ENCODE measurements around the gene NALCN. TPM values are rescaled to one million over a fixed set of nuclear protein-coding genes. Genes with fewer than 3 reads are reported as not detected.

The NALCN gene
- total RNA-seq, 4 donors from 2014 or later, result 0.76 to 3.3 (median 1.8) TPM

DNA sequence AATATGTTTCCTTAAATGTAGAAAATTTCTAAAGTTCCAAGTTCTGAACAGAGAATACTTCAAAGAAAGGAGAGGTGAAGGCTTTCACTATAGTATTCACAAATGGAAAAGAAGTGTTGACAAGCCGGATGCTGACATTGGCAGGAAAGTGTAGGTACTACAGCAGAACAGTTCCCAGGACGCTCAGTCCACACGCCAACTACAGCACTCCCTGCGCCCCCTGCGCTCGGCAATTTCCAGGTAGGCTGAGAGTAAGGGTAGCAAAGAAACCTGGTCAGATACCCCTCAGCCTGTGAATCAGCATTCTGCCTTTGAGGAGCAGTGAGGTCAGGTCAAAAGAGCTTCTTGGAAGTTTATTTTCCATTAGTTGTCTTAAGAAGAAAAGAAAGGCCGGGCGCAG lies 115.3 kb downstream of the NALCN start:
- H3K27me3 ChIP-seq, result no peaks in the 10 kb centered on the region
- no peaks in the 10 kb centered on the region for H3K4me1 ChIP-seq
- no peaks in the 10 kb centered on the region for H3K36me3 ChIP-seq
- TF ChIP-seq POLR2AphosphoS5 (IDR thresholded peaks at IDR 0.05) (no peak), EP300 (IDR thresholded peaks at IDR 0.05) (no peak), POLR2A (IDR thresholded peaks at IDR 0.05) (no peak)
- TF ChIP-seq, protein P1, sequence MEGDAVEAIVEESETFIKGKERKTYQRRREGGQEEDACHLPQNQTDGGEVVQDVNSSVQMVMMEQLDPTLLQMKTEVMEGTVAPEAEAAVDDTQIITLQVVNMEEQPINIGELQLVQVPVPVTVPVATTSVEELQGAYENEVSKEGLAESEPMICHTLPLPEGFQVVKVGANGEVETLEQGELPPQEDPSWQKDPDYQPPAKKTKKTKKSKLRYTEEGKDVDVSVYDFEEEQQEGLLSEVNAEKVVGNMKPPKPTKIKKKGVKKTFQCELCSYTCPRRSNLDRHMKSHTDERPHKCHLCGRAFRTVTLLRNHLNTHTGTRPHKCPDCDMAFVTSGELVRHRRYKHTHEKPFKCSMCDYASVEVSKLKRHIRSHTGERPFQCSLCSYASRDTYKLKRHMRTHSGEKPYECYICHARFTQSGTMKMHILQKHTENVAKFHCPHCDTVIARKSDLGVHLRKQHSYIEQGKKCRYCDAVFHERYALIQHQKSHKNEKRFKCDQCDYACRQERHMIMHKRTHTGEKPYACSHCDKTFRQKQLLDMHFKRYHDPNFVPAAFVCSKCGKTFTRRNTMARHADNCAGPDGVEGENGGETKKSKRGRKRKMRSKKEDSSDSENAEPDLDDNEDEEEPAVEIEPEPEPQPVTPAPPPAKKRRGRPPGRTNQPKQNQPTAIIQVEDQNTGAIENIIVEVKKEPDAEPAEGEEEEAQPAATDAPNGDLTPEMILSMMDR (IDR thresholded peaks at IDR 0.05), result no peak
- WGBS, result 94% methylated on average over 8 of the region's 8 CpGs
- H3K4me3 ChIP-seq, result no peak overlapping the region
- H3K27ac ChIP-seq, result no peak overlapping the region
- H3K9me3 ChIP-seq, result no peaks in the 10 kb centered on the region
- DNase-seq (ENCODE audit: low spot score in 2 of 2), result no peak

DNA sequence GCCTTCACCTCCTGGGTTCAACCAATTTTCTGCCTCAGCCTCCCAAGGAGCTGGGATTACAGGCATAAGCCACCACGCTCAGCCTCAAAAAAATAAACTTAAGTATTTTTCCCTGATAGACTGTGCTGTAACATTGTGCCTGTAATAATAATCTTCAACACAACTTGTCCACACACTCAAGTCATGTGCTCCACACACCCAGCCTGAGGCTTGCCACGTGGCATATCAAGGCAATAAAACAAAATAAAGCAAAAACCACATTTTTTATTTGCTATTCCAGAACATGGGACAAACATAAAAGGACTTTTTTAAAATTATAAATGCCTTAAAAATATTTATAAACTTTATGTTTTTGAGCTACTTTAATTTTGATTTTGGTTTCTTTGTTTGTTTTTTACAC lies 115.8 kb downstream of the NALCN start:
- no peaks in the 10 kb centered on the region for H3K4me1 ChIP-seq
- TF ChIP-seq POLR2A (IDR thresholded peaks at IDR 0.05), result no peak
- TF ChIP-seq, protein P1 (IDR thresholded peaks at IDR 0.05), result no peak
- TF ChIP-seq EP300 (IDR thresholded peaks at IDR 0.05), result no peak
- 53% methylated on average over 2 of the region's 2 CpGs for WGBS
- H3K9me3 ChIP-seq, result no peaks in the 10 kb centered on the region
- H3K27ac ChIP-seq, result no peak overlapping the region
- H3K27me3 ChIP-seq, result no peaks in the 10 kb centered on the region
- no peaks in the 10 kb centered on the region for H3K36me3 ChIP-seq
- no peak for DNase-seq (ENCODE audit: low spot score in 2 of 2)
- no peak overlapping the region for H3K4me3 ChIP-seq

DNA sequence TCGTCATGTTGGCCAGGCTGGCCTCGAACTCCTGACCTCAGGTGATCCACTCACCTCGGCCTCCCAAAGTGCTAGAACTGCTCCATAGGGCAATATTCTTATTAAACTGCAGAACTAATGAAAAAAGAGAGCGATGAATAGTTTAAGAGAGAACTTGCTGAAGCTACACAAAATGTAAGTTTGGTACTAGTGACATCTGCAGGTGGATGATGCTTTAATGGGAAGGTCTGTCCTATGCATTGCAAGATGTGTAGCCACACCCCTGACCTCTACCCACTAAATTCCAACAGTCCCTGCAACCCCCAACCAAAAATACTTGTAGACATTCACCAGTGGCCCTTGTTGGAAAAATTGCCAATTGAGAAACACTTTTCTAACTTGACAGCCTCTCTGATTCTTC lies 117.8 kb downstream of the NALCN start:
- Histone ChIP-seq H3K4me1 (no peaks in the 10 kb centered on the region), H3K27ac (no peak overlapping the region), H3K9me3 (peaks cover 5% of the 10 kb centered on the region), H3K27me3 (no peaks in the 10 kb centered on the region), H3K4me3 (no peak overlapping the region), H3K36me3 (no peaks in the 10 kb centered on the region)
- TF ChIP-seq, protein P1 (IDR thresholded peaks at IDR 0.05), result no peak
- no peak for TF ChIP-seq POLR2AphosphoS5 (IDR thresholded peaks at IDR 0.05)
- TF ChIP-seq EP300 (IDR thresholded peaks at IDR 0.05), result no peak
- no peak for TF ChIP-seq POLR2A (IDR thresholded peaks at IDR 0.05)
- 88% methylated on average over 4 of the region's 4 CpGs for WGBS
- no peak for DNase-seq (ENCODE audit: low spot score in 2 of 2)

DNA sequence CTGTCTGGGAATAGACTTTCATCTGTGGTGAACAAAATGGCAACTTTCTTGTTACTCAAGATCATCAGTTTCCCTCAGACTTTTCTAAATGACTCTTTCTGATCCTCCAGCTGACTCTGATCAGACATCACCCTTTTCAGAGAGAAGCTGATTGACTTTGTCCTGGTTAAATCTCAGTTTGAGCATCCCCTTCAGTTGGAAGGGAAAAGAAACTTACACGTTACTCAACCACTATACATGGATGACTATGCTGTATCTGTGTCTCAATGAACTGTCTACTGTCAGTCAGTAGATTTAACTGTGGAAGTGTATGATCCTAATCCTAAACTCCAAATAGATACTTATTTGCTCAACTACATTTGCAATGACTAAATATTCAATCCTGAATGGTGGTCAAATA lies 118.5 kb downstream of the NALCN start:
- 100% methylated on average over 1 of the region's 1 CpG for WGBS

DNA sequence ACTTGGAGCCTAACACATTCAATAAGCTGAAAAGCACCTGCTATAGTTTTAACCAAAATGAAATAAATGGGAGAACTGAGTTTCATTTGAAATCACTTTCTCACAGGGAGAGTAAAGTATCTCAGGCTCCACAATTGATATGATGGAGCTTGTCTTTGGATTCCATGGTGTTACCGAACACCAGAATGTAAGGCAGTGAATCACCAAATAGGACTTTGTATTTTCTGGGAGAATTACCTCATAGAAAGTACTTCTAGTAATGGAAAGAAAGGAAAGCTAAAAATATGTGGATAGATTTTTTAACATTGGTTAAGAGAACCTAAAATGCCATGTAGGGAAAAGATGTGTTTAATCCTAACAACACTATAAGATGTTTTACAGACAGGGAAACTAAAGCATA lies 123.6 kb downstream of the NALCN start:
- no peaks in the 10 kb centered on the region for H3K36me3 ChIP-seq
- DNase-seq (ENCODE audit: low spot score in 2 of 2), result no peak
- WGBS, result 87% methylated on average over 1 of the region's 1 CpG

More for the DNA sequence above, 118.5 kb downstream of the NALCN start:
- no peaks in the 10 kb centered on the region for H3K4me1 ChIP-seq
- TF ChIP-seq POLR2AphosphoS5 (IDR thresholded peaks at IDR 0.05) (no peak), EP300 (IDR thresholded peaks at IDR 0.05) (no peak), POLR2A (IDR thresholded peaks at IDR 0.05) (no peak)
- TF ChIP-seq, protein P1 (IDR thresholded peaks at IDR 0.05), result no peak
- peaks cover 5% of the 10 kb centered on the region for H3K9me3 ChIP-seq
- no peaks in the 10 kb centered on the region for H3K27me3 ChIP-seq
- H3K27ac ChIP-seq, result no peak overlapping the region
- H3K4me3 ChIP-seq, result no peak overlapping the region
- no peak for DNase-seq (ENCODE audit: low spot score in 2 of 2)
- no peaks in the 10 kb centered on the region for H3K36me3 ChIP-seq

More for the DNA sequence above, 123.6 kb downstream of the NALCN start:
- no peaks in the 10 kb centered on the region for H3K27me3 ChIP-seq
- no peaks in the 10 kb centered on the region for H3K4me1 ChIP-seq
- TF ChIP-seq POLR2A (IDR thresholded peaks at IDR 0.05) (no peak), POLR2AphosphoS5 (IDR thresholded peaks at IDR 0.05) (no peak), EP300 (IDR thresholded peaks at IDR 0.05) (no peak)
- TF ChIP-seq, protein P1 (IDR thresholded peaks at IDR 0.05), result no peak
- H3K27ac ChIP-seq, result no peak overlapping the region
- peaks cover 5% of the 10 kb centered on the region for H3K9me3 ChIP-seq
- H3K4me3 ChIP-seq, result no peak overlapping the region

Measured in suprapubic skin (tissue), 4 donors.